Activated naive CD8-positive, alpha-beta T cell treated with anti-CD3 and anti-CD28 coated beads for 36 hours (primary cell): Measurements from ENCODE around the gene ERGIC1. TPM values are rescaled to one million over a fixed set of nuclear protein-coding genes. Genes with fewer than 3 reads are reported as not detected.
"Not testable (repeated sequence)": the region's sequence is repeated elsewhere in the genome, so short reads cannot be mapped to it uniquely, and the experiment has no call there.

ENCODE experiments used
- DNase-seq: peaks from one replicate; pipeline ENCODE4 v3.0.0; 2021
- H3K27ac Mint-ChIP-seq: one replicate; pipeline ENCODE4 v1.8.0; 2022; ENCODE audit warnings: mild to moderate bottlenecking, moderate library complexity, mixed read lengths
- H3K27me3 Mint-ChIP-seq: one replicate; pipeline ENCODE4 v1.8.0; 2022; ENCODE audit warnings: mild to moderate bottlenecking, mixed read lengths
- H3K36me3 Mint-ChIP-seq: one replicate; pipeline ENCODE4 v1.8.0; 2021; ENCODE audit warnings: mild to moderate bottlenecking, mixed read lengths
- H3K4me1 Mint-ChIP-seq: one replicate; pipeline ENCODE4 v1.8.0; 2021; ENCODE audit warnings: mixed read lengths
- H3K4me3 Mint-ChIP-seq: one replicate; pipeline ENCODE4 v1.8.0; 2022; ENCODE audit warnings: mild to moderate bottlenecking, moderate library complexity, mixed read lengths
- H3K9me3 Mint-ChIP-seq: one replicate; pipeline ENCODE4 v1.8.0; 2022; ENCODE audit warnings: mixed read lengths
- total RNA-seq, 2 experiments: library from RNA; stranded (reverse); gene quantifications; one replicate each; pipeline ENCODE4 v1.2.3, GENCODE V29; 2021

ERGIC1 gene
- total RNA-seq, 2 experiments from 2014 or later, result 45.9 to 46.9 TPM

DNA sequence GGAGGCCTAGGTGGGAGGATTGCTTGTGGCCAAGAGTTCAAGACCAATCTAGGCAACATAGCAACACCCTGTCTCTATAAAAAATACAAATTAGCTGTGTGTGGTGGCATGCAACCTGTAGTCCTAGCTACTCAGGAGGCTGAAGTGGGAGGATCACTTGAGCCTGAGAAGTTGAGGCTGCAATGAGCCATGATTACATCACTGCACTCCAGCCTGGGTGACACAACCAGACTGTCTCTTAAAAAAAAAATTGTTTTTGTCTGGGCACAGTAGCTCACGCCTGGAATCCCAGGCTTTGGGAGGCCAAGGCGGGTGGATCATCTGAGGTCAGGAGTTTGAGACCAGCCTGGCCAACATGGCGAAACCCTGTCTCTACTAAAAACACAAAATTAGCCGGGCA is 23.1 kb upstream of the ERGIC1 start:
- not testable (repeated sequence) for H3K27ac Mint-ChIP-seq, H3K4me3 Mint-ChIP-seq, H3K27me3 Mint-ChIP-seq, H3K36me3 Mint-ChIP-seq, H3K9me3 Mint-ChIP-seq, DNase-seq
- peaks cover 16% of the 10 kb centered on the region for H3K4me1 Mint-ChIP-seq

DNA sequence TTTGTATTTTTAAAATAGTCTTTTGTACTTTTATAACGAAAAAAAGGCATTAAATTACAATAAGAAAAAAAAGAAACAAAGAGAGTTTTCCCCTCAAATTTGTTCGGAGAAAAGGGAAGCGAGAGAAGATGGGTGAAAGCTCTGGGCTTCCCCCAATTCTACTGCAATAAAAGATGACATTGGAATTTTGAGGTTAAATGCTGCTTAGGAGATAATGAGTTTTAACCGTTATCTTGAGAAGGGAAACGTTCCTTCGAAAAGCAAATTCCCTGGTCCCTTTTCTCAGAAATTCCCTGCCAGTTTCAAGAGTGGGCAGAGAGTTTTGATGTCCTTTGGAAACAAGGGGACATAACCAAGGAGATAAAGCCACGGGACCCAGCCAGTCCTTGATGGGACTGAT is 18.4 kb upstream of the ERGIC1 start:
- H3K9me3 Mint-ChIP-seq, result no peaks in the 10 kb centered on the region
- no peak overlapping the region for H3K27ac Mint-ChIP-seq
- H3K36me3 Mint-ChIP-seq, result no peaks in the 10 kb centered on the region
- no peaks in the 10 kb centered on the region for H3K4me1 Mint-ChIP-seq
- no peak overlapping the region for H3K4me3 Mint-ChIP-seq
- H3K27me3 Mint-ChIP-seq, result no peaks in the 10 kb centered on the region
- no peak for DNase-seq

DNA sequence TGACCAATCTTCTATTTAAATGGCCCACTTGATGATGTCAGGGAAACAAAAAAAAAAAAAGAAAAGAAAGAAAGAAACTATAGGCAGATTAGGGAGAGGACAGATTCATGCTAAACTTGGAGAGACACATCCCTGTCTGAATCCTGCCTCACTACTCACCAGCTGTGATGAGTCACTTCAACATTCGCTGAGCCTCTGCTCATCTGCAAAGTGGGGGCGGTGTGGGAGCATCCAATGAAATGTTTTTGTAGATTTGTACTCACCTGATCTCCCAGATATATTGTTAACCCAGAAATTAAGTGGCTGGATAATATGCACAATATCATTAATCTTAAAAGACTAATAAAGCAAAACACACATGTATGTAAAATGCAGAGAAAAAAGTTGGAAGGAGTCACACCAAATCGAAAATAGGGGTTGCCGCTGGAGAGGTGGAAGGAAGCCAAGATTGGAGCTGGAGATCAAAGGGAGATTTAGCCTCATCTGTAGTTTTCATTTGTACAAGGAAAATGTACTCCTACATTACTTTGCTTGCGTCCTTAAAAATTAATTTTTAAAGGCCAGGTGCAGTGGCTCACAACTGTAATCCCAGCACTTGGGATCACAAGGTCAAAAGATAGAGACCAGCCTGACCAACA is 17.0 kb upstream of the ERGIC1 start:
- Mint-ChIP-seq H3K9me3 (no peaks in the 10 kb centered on the region), H3K36me3 (no peaks in the 10 kb centered on the region), H3K27ac (no peak overlapping the region), H3K27me3 (no peaks in the 10 kb centered on the region), H3K4me1 (no peaks in the 10 kb centered on the region), H3K4me3 (no peak overlapping the region)
- no peak for DNase-seq

DNA sequence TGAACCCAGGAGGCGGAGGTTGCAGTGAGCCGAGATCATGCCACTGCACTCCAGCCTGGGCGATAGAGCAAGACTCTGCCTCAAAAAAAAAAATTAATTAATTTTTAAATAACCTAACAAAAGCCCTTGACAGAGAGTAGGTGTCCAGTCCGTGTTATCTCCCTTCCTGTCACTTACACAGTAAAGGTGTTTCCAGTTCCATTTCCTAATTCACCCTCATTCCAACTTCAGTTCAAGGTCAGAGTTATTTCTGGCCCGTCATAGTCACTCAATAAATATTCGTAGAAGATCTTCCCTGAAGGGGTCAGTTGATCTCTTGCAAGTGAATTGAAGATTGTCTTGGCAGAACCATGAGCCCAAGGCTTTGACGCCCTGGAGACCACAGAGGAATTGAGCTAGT is 16.4 kb upstream of the ERGIC1 start:
- Mint-ChIP-seq H3K27me3 (no peaks in the 10 kb centered on the region), H3K27ac (no peak overlapping the region), H3K4me1 (no peaks in the 10 kb centered on the region), H3K36me3 (no peaks in the 10 kb centered on the region), H3K4me3 (no peak overlapping the region), H3K9me3 (no peaks in the 10 kb centered on the region)
- DNase-seq, result no peak

DNA sequence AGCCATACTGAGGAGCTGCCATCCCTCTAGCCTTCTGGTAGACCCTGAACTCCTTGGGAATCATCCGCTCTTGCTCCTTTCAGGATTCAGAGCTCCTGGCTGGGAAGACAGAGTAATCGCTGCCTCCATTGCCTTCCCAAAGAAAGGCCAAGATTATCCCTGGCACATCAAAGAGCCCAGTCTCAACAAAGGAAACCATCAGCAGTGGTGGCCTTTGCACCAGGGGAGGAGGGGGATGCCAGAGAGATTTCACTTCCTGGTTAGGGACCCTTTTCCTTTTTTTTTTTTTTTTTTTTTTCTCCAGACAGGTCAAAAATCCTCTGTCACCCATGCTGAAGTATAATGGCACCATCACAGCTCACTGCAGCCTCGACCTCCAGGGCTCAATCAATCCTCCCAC is 16.0 kb upstream of the ERGIC1 start:
- Mint-ChIP-seq H3K9me3 (no peaks in the 10 kb centered on the region), H3K4me3 (no peak overlapping the region), H3K36me3 (no peaks in the 10 kb centered on the region), H3K27me3 (no peaks in the 10 kb centered on the region), H3K4me1 (no peaks in the 10 kb centered on the region), H3K27ac (no peak overlapping the region)
- no peak for DNase-seq

DNA sequence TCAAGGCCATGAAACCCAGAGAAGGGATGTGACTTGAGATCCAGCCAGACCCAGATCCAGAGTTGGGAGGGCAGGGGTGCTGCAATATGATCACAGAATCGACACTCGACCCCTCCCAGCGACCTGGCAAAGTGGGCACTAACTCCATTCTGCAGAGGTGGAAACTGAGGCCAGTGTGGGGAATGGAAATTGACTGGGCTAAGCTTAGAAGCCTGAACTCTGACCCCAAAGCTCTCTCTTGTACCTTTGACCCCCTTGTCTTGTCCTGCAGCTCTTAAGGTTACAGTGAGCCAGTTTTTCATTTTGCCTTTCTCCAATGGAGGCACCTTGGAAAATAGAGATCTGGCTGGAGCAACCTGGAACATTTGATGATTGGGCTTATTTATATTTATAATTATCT is 14.5 kb upstream of the ERGIC1 start:
- H3K27me3 Mint-ChIP-seq, result no peaks in the 10 kb centered on the region
- H3K36me3 Mint-ChIP-seq, result no peaks in the 10 kb centered on the region

DNA sequence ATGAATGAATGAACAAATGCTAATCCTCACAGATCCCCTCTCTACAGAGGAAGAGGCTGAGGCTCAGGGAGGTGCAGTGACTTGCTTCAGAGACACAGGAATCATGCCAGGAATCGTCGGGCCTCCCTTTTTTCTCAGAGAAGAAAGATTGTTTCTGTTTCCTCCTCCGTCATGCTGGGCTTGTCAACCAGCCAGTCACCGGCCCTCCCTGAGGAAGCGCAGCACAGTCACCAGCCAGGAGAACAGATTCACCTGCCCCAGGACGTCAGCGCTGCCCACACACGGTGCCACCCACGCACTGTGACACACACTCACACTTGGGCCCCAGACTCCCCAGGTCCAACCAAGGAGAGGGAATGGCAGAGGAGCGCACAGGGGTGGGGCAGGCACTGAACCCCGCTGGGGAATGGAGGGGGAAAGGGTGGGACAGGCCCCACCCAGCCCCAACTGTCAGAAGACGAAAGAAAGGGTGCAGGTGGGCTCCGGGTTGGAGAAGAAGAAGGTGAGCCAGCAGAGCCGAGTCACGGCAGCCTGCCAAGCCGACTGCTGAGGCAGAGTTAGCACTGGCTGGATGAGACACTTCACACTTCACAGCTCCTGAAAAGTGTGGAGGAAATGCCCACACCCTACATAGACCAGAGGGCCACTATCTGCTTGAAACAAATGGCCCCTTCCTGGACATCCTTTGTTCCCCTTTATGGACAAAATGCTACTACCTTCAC is 13.8 kb upstream of the ERGIC1 start:
- DNase-seq, result no peak
- Mint-ChIP-seq H3K4me1 (no peaks in the 10 kb centered on the region), H3K27ac (no peak overlapping the region), H3K27me3 (no peaks in the 10 kb centered on the region), H3K36me3 (no peaks in the 10 kb centered on the region), H3K9me3 (no peaks in the 10 kb centered on the region), H3K4me3 (no peak overlapping the region)

More for the DNA sequence above, 14.5 kb upstream of the ERGIC1 start:
- no peaks in the 10 kb centered on the region for H3K9me3 Mint-ChIP-seq
- no peak overlapping the region for H3K27ac Mint-ChIP-seq
- DNase-seq, result no peak
- H3K4me3 Mint-ChIP-seq, result no peak overlapping the region
- no peaks in the 10 kb centered on the region for H3K4me1 Mint-ChIP-seq

DNA sequence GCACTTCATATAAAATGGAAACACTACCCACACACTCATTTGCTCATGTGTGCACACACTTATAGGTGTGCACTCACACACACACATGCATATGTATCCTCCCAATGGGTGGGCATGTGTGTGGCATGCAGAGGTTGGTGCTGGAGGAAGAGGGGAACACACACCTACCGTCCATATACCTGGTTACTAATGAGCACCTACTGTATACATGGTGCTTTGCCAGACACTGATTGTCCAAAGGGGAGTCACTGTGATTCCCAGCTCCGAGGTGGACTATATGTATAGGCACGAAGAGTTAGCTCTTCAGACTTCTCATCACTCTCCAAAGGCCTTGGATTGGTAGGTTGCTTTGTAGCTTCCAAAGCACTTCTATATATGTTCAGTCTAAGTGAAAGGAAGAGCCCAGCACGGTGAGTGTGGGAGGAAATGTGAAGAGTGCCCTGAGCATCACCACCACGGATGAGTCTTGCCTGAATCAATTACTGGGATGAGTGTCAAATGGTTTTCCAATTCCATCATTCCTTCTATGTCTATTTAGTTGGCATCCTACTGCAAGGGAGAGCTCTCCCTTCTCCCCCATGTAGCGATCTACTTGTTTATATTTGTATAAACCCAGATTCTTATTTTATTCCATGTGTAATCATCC is 12.6 kb upstream of the ERGIC1 start:
- H3K36me3 Mint-ChIP-seq, result no peaks in the 10 kb centered on the region
- no peak for DNase-seq
- H3K27ac Mint-ChIP-seq, result no peak overlapping the region
- H3K4me3 Mint-ChIP-seq, result no peak overlapping the region
- H3K27me3 Mint-ChIP-seq, result no peaks in the 10 kb centered on the region
- peaks cover 10% of the 10 kb centered on the region for H3K9me3 Mint-ChIP-seq
- no peaks in the 10 kb centered on the region for H3K4me1 Mint-ChIP-seq

DNA sequence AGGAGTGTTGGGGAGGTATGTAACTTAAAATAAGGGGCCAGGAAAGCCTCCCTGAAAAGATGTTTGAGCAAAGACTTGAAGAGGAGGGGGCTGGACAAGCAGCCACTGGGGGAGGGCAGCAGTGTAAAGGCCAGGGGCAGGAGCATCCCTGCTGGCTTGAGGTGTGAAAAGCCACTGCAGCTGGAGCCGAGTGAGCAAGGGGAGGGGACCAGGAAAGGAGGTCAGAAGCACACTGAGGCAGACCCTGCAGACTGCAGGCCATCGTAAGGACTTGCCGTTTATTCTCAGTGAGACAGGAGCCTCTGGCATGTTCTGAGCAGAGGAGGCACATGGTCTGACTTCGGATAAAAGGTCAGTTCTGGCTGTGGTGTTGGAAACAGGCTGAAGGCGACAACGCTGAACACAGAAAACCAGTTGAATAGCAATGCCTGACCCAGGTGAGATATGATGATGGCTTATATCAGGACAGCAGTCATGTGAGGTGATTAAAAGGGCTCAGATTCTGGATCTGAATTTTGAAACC is 10.2 kb upstream of the ERGIC1 start:
- no peak overlapping the region for H3K27ac Mint-ChIP-seq
- no peak overlapping the region for H3K4me3 Mint-ChIP-seq
- peaks cover 13% of the 10 kb centered on the region for H3K9me3 Mint-ChIP-seq
- no peaks in the 10 kb centered on the region for H3K4me1 Mint-ChIP-seq
- no peak for DNase-seq
- no peaks in the 10 kb centered on the region for H3K36me3 Mint-ChIP-seq
- H3K27me3 Mint-ChIP-seq, result no peaks in the 10 kb centered on the region

DNA sequence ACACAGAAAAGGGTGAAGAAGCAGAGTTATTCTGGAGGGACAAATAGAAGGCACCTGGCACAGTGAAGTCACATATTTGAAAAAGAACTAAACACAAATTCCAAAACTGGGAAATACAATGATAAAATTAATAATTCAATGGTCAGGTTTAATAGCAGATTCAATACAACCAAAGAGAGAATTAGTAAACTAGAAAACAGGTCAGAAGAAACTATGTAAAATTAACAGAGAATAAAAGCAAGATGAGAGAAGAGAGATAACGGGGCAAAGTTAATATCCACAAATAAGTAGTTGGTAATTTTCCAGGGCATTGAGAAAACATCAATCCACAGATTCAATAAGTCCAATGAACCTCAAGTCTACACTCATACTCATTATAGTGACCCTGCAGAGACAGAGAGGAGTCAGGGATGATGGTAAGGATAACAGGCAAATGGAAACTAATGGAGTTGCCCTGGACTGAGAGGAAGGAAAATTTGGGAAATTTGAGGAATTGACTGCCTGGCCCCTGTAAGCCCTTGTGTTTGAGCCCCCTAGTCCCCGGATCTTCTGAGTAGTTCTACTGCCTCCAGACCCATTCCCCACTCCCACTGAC is 8.3 kb upstream of the ERGIC1 start:
- H3K36me3 Mint-ChIP-seq, result no peaks in the 10 kb centered on the region
- peaks cover 13% of the 10 kb centered on the region for H3K9me3 Mint-ChIP-seq
- no peaks in the 10 kb centered on the region for H3K4me1 Mint-ChIP-seq
- no peak overlapping the region for H3K27ac Mint-ChIP-seq
- no peaks in the 10 kb centered on the region for H3K27me3 Mint-ChIP-seq
- no peak overlapping the region for H3K4me3 Mint-ChIP-seq
- no peak for DNase-seq

DNA sequence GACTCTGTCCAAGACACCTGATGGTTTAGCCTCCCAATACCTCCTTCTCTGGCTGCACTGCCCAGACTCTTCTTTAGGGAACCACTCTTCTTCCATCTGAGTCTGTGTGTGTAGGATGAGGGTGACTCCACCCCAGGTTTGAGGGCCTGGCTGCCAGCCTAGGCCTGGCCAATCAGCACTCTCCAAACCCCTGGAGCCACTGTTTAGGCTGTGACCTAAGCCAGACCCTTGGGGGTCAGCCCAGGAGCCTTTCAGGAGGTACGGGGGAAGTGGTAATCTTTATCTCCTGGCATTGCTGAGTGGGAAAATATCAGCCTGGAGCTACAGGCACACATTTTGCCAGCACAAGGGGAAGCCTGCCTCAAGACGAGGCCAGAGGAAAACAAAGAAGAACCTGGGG is 6.2 kb upstream of the ERGIC1 start:
- Mint-ChIP-seq H3K4me1 (peaks cover 2% of the 10 kb centered on the region), H3K27ac (no peak overlapping the region), H3K4me3 (no peak overlapping the region), H3K27me3 (no peaks in the 10 kb centered on the region), H3K9me3 (peaks cover 13% of the 10 kb centered on the region), H3K36me3 (no peaks in the 10 kb centered on the region)
- no peak for DNase-seq

DNA sequence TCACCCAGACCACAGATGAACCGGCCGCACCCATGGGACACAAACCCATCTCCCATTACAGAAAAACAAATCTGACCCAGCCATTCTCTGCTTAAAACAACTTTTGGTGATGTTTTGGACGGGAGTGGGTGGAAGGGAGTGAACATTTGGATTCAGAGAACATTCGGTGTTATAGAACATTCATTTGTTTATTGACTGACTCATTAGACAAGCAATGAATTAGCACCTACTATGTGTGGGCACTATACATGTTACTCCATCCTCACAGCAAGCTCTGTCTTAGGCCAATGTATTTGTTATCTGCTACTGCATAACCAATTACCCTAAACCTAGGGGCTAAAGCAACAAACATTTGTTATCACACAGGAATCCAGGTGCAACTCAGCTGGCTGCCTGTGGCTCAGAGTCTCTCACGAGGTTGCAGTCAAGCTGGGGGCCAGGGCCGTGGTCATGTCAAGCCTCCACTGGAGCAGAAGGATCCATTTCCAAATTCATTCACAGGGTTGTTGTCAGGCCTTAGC is 5.1 kb upstream of the ERGIC1 start:
- no peak for DNase-seq
- Mint-ChIP-seq H3K9me3 (peaks cover 13% of the 10 kb centered on the region), H3K36me3 (no peaks in the 10 kb centered on the region), H3K4me3 (no peak overlapping the region), H3K4me1 (peaks cover 9% of the 10 kb centered on the region), H3K27ac (no peak overlapping the region), H3K27me3 (no peaks in the 10 kb centered on the region)

DNA sequence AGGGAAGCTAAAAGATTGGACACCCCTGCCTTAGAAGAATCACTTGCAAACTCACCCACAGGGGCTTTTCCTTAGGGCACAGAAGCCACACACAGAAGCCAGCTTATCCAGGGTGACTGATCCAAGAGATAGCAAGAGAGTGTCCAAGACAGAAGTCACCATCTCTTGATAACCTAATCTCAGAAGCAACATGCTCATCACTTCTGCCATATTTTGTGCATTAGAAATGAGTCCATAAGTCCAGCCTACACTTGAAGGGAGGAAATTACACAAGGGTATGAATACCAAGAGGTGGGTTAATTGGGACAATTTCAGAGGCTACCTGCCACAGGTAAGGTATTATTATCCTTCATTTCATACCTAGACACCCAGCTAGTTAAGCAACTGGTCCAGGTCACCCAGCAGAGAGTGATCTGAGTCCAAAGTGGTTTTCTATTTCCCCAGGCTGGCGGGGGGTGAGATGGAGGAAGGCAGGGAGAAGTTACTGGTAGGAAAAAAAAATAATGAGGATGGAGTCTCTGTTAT is 3.7 kb upstream of the ERGIC1 start:
- no peaks in the 10 kb centered on the region for H3K27me3 Mint-ChIP-seq
- H3K4me3 Mint-ChIP-seq, result no peak overlapping the region
- H3K27ac Mint-ChIP-seq, result no peak overlapping the region
- no peak for DNase-seq
- no peaks in the 10 kb centered on the region for H3K36me3 Mint-ChIP-seq
- H3K4me1 Mint-ChIP-seq, result peaks cover 12% of the 10 kb centered on the region
- peaks cover 12% of the 10 kb centered on the region for H3K9me3 Mint-ChIP-seq

DNA sequence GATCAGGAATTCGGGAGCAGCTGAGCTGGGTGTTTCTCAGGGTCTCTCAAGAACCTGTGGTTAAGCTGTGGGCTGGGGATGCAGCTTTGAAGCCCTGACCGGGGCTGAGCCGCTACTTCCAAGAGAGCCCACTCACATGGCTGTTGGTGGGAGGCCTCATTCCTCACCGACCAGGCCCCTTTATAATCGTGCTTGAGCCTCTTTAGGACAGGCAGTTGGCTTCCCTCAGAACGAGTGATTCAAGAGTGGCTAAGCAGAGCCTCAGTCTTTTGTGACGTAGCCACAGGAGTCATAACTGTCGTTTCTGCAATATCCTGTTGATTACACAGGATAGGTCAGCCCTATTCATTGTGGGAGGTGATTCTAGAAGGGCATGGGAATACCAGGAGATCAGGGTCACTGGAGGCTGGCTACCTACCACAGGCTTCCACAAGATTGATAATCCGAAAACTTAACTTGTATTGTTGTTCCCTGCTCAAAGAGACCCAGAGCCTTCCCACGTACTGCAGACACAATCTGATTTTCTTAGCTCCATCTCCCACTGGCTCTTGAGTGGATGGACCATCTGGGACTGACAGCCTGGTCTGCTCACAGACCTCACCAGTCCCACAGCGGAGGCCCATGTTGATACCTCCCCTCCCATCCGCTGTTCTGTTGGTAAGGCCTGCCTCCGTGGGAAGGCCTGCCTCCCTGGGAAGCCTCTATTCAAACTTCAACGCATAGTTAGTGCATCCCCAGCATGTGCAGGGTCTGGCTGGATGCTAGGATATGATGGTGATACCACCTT is 3.0 kb upstream of the ERGIC1 start:
- Mint-ChIP-seq H3K27ac (no peak overlapping the region), H3K36me3 (peaks cover 2% of the 10 kb centered on the region), H3K9me3 (peaks cover 6% of the 10 kb centered on the region), H3K4me1 (peaks cover 20% of the 10 kb centered on the region), H3K27me3 (no peaks in the 10 kb centered on the region), H3K4me3 (no peak overlapping the region)
- no peak for DNase-seq
